H1 (cell line): ENCODE measurements around the gene TDG. TPM values are rescaled to one million over a fixed set of nuclear protein-coding genes. Genes with fewer than 3 reads are reported as not detected.

Experiments used
- EZH2 ChIP-seq: fragments of 200-600 bp; sonication (generic); IDR thresholded peaks from 2 replicates; pipeline ENCODE4 v1.7.1; 2012; ENCODE audit warnings: low read depth, mild to moderate bottlenecking, moderate library complexity, low read length, inconsistent platforms; ENCODE audit not compliant: severe bottlenecking
- PHF8 ChIP-seq: fragments of 200-600 bp; sonication (generic); conservative IDR thresholded peaks from 2 replicates; pipeline ENCODE4 v1.7.1; 2012; ENCODE audit warnings: low read depth, mild to moderate bottlenecking, inconsistent platforms, low read length, moderate library complexity
- POLR2A ChIP-seq, 2 experiments: IDR thresholded peaks; 1 replicate in 1 of 2; 2 replicates in 1 of 2; pipeline ENCODE4 v1.6.1; 2011; ENCODE audit warnings: low read depth in 2 of 2, low read length in 2 of 2, mild to moderate bottlenecking in 2 of 2; ENCODE audit errors: control extremely low read depth in 1 of 2
- RAD21 ChIP-seq, 2 experiments: IDR thresholded peaks in 1 of 2; conservative IDR thresholded peaks in 1 of 2; 2 replicates each; pipeline ENCODE4 v1.6.1; 2011; ENCODE audit warnings: low read depth in 2 of 2, low read length in 2 of 2, improper control_type of control experiment in 1 of 2, inconsistent platforms in 1 of 2, mild to moderate bottlenecking in 1 of 2, moderate library complexity in 1 of 2
- SRF ChIP-seq: IDR thresholded peaks from 2 replicates; pipeline ENCODE4 v1.6.1; 2011; ENCODE audit warnings: mild to moderate bottlenecking, low read depth, low read length, moderate library complexity
- TCF12 ChIP-seq: IDR thresholded peaks from 2 replicates; pipeline ENCODE4 v1.6.1; 2011; ENCODE audit warnings: low read depth, mild to moderate bottlenecking, low read length
- TEAD4 ChIP-seq: IDR thresholded peaks from 2 replicates; pipeline ENCODE4 v1.6.1; 2012; ENCODE audit warnings: low read depth, low read length, inconsistent platforms, mixed read lengths
- polyA plus RNA-seq, 7 experiments: library from polyadenylated mRNA; depleted of rRNA in 3 of 7; stranded (reverse) in 5 of 7; unstranded in 2 of 7; fragments of >200 nt in 5 of 7; fragments of 200-250 nt in 2 of 7; gene quantifications; 1 replicate in 5 of 7; 2 replicates in 1 of 7; 4 replicates in 1 of 7; pipeline versions ENCODE4 v1.2.1 to v1.2.3, GENCODE V29; 2011 to 2013; ENCODE audit warnings: missing spikeins in 2 of 7, mixed read lengths in 2 of 7
- total RNA-seq: library from RNA; stranded (reverse); fragmentation: NEBNext Ultra II Directional; extraction: Animal tissue kit (Norgen Biotek cat#: 25700); gene quantifications from 2 replicates; pipeline ENCODE4 v1.2.1, GENCODE V29; 2021
- TF ChIP-seq, protein P1 (sequence below): IDR thresholded peaks from 2 replicates; pipeline ENCODE4 v1.6.1; 2011; ENCODE audit warnings: low read length, improper control_type of control experiment
- TF ChIP-seq, protein P2 (sequence below): fragments of 300-600 bp; sonication (generic); IDR thresholded peaks from 2 replicates; pipeline ENCODE4 v1.7.1; 2012; ENCODE audit warnings: low read length, moderate library complexity, mild to moderate bottlenecking, inconsistent platforms; ENCODE audit not compliant: insufficient replicate concordance

TDG gene
- total and polyA plus RNA-seq, 2 of the 8 experiments (the other 6 are each of a cell fraction or from before 2014, with no cell fraction given): 22.7 to 47.8 TPM

- TF ChIP-seq, protein P1, sequence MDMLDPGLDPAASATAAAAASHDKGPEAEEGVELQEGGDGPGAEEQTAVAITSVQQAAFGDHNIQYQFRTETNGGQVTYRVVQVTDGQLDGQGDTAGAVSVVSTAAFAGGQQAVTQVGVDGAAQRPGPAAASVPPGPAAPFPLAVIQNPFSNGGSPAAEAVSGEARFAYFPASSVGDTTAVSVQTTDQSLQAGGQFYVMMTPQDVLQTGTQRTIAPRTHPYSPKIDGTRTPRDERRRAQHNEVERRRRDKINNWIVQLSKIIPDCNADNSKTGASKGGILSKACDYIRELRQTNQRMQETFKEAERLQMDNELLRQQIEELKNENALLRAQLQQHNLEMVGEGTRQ: no peak
- no peak for TF ChIP-seq EZH2
- TF ChIP-seq POLR2A (IDR thresholded peaks at IDR 0.05; ENCODE audit: control extremely low read depth in 1 of 2, low read depth in 2 of 2, low read length in 2 of 2): peak in 1 of 2 experiments; percentile 77; a peak in 2 of 3 replicates
- TF ChIP-seq, protein P2, sequence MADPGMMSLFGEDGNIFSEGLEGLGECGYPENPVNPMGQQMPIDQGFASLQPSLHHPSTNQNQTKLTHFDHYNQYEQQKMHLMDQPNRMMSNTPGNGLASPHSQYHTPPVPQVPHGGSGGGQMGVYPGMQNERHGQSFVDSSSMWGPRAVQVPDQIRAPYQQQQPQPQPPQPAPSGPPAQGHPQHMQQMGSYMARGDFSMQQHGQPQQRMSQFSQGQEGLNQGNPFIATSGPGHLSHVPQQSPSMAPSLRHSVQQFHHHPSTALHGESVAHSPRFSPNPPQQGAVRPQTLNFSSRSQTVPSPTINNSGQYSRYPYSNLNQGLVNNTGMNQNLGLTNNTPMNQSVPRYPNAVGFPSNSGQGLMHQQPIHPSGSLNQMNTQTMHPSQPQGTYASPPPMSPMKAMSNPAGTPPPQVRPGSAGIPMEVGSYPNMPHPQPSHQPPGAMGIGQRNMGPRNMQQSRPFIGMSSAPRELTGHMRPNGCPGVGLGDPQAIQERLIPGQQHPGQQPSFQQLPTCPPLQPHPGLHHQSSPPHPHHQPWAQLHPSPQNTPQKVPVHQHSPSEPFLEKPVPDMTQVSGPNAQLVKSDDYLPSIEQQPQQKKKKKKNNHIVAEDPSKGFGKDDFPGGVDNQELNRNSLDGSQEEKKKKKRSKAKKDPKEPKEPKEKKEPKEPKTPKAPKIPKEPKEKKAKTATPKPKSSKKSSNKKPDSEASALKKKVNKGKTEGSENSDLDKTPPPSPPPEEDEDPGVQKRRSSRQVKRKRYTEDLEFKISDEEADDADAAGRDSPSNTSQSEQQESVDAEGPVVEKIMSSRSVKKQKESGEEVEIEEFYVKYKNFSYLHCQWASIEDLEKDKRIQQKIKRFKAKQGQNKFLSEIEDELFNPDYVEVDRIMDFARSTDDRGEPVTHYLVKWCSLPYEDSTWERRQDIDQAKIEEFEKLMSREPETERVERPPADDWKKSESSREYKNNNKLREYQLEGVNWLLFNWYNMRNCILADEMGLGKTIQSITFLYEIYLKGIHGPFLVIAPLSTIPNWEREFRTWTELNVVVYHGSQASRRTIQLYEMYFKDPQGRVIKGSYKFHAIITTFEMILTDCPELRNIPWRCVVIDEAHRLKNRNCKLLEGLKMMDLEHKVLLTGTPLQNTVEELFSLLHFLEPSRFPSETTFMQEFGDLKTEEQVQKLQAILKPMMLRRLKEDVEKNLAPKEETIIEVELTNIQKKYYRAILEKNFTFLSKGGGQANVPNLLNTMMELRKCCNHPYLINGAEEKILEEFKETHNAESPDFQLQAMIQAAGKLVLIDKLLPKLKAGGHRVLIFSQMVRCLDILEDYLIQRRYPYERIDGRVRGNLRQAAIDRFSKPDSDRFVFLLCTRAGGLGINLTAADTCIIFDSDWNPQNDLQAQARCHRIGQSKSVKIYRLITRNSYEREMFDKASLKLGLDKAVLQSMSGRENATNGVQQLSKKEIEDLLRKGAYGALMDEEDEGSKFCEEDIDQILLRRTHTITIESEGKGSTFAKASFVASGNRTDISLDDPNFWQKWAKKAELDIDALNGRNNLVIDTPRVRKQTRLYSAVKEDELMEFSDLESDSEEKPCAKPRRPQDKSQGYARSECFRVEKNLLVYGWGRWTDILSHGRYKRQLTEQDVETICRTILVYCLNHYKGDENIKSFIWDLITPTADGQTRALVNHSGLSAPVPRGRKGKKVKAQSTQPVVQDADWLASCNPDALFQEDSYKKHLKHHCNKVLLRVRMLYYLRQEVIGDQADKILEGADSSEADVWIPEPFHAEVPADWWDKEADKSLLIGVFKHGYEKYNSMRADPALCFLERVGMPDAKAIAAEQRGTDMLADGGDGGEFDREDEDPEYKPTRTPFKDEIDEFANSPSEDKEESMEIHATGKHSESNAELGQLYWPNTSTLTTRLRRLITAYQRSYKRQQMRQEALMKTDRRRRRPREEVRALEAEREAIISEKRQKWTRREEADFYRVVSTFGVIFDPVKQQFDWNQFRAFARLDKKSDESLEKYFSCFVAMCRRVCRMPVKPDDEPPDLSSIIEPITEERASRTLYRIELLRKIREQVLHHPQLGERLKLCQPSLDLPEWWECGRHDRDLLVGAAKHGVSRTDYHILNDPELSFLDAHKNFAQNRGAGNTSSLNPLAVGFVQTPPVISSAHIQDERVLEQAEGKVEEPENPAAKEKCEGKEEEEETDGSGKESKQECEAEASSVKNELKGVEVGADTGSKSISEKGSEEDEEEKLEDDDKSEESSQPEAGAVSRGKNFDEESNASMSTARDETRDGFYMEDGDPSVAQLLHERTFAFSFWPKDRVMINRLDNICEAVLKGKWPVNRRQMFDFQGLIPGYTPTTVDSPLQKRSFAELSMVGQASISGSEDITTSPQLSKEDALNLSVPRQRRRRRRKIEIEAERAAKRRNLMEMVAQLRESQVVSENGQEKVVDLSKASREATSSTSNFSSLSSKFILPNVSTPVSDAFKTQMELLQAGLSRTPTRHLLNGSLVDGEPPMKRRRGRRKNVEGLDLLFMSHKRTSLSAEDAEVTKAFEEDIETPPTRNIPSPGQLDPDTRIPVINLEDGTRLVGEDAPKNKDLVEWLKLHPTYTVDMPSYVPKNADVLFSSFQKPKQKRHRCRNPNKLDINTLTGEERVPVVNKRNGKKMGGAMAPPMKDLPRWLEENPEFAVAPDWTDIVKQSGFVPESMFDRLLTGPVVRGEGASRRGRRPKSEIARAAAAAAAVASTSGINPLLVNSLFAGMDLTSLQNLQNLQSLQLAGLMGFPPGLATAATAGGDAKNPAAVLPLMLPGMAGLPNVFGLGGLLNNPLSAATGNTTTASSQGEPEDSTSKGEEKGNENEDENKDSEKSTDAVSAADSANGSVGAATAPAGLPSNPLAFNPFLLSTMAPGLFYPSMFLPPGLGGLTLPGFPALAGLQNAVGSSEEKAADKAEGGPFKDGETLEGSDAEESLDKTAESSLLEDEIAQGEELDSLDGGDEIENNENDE: no peak
- no peak for TF ChIP-seq RAD21 (IDR thresholded peaks at IDR 0.05 in 1 of 2, conservative IDR thresholded peaks at IDR 0.05 in 1 of 2; ENCODE audit: low read depth in 2 of 2, low read length in 2 of 2)
- TF ChIP-seq TCF12: no peak
- peak; percentile 90 for TF ChIP-seq PHF8
- no peak for TF ChIP-seq SRF
- no peak for TF ChIP-seq TEAD4
These were observed 36.5 kb upstream of the TDG start (continued) for GRCh38 chr12:103929046-103929783.
